ENCODE measurements around the gene PABPC4L.

GRCh38 chr4:134219043-134219442 lies 17.5 kb upstream of the PABPC4L start:
- TF ChIP-seq CTCF (IDR thresholded peaks at IDR 0.05), result no peak
- TF ChIP-seq ZFX (IDR thresholded peaks at IDR 0.05; ENCODE audit: borderline replicate concordance), result no peak

All from 22Rv1 (cell line).